ACHN (cell line): ENCODE measurements around the gene TCERG1L.
"Not testable (repeated sequence)": the region's sequence is repeated elsewhere in the genome, so short reads cannot be mapped to it uniquely, and the experiment has no call there.

Experiments
- DNase-seq: peaks from one replicate; pipeline ENCODE4 v3.0.0-alpha.2; 2015
- in situ Hi-C: cut with HindIII; loops from 2 replicates; pipeline ENCODE4 v1.10.0; 2017; ENCODE audit warnings: low sequenced_read_pairs, low pct_ligation_motif_present, low pct_unique_long_range_greater_than_20kb

The TCERG1L gene

DNA sequence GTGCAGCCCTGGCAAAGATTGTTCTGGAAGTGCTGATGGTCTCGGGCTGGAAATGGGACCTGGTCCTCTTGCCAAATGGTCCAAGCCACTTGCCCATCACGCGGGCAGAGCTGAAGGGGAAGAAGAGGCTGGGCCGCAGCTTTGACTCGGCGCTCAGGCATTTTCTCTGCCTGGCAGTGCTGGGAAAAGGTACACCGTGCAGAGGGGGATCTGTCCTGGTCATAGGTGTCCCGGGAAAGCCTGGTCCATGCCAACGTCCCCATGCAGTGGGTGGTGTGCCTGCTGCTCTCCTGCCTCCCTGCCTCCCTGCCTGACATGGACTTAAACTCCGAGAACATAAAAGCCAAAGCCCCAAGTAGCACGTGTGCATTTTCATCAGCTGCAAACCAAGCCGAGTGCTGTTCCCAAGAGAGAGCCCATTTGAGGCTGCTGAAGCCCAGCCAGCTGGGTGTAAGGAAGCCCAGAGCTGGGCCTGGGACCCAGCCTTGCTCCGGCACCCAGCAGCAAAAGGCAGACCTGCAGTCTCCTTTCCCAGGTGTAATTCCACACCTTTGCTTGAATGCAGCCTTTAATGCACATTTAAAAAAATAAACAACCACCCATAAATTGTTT, 72.7 kb downstream of the TCERG1L start:
- in situ Hi-C loops: no loop called here
- DNase-seq: no peak

DNA sequence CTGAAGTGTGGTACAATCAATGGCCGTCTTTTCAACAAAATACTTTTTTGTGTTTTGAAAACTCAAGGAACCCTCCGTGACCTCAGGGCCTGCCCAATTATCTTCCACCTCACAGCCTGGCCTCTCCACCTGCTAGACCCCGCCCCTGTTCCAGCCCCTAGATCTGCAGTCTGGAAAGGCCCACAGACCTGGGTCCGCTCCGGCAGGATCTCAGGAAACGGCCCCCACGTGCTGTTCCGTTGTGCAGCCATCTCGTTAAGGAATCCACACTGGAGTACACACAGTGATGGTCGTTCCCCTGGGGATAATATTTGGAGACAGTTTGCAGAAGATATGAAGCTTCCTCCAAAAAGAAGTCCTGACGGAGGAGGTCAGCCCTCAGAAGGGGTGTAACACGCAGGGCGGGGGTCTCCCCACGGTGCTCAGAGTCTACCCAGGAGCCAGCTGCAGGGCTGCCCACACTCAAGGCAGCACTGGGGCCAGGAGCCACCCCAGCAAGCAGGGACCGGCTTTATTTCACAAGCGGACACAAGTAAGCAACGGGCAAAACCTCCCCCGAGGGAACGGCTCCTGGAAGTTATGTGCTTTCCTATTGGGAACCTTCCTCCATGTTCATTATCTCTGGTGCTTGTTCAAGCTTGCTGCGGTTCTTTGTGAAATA, 73.4 kb downstream of the TCERG1L start:
- in situ Hi-C loops: no loop called here
- no peak for DNase-seq

DNA sequence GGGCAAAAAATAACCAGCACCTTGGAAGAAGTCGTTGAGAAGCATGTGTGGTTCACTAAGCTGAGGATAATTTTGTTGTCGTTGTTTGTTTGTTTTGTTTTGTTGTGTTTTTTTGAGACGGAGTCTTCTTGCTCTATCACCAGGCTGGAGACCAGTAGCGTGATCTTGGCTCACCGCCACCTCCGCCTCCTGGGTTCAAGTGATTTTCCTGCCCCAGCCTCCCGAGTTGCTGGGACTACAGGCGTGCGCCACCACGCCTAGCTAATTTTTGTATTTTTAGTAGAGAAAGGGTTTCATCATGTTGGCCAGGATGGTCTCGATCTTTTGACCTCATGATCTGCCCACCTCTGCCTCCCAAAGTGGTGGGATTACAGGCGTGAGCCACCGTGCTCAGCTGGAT, 76.9 kb downstream of the TCERG1L start:
- DNase-seq, in situ Hi-C loops: not testable (repeated sequence)

DNA sequence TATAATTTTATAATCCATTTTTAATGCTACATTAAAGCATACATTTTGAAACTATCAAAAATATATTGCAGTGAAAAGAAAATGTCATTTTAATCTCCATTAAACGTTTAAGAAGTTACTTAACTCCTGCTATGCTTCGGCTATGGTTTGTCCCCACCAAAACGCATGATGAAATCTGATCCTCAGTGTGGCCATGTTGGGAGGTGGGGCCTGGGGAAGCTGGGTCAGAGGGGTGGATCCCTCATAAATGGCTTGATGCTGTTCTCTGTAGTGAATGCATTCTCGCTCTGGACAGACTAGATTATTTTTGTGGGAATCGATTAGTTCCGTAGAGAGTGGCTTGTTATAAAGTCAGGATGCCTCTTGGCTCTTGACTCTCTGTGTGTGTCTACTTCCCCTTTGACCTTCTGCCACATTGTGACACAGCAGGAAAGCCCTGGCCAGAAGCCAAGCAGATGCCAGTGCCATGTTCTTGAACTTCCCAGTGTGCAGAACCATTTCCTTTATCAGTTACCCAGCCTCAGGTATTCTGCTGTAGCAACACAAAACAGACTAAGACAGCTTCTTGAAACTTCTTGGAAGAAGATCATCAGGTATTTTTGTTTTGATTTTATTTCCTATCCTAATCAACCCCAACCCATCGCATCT, 77.8 kb downstream of the TCERG1L start:
- no peak for DNase-seq
- in situ Hi-C loops: no loop called here

DNA sequence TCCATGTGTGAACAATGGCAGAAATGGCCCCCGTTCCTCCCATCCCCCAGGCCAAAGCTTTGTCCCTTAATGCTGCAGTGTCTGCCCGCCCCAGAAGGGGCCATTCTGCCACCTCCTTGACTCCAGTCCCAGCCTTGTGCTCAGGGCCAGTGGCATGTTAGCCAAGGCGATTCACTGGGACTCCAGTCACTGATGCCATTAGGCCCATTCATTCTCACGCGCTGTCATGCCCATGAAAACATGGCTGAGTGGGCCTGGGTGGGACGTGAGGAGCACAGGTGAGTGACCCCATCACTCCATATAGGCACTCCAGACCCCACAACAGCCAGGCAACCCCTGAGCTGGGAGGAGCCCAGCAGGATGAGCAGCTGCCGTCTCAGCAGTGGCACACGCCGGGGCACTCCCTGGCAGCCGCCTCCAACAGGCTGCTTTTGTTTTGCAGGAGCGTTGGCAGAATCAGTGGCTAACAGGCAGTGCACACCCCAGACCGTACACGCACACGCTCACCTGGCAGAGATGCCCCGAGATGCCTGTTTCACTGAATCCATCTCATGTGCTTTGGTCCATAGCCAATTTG, 79.5 kb downstream of the TCERG1L start:
- no peak for DNase-seq
- in situ Hi-C loops: no loop called here

DNA sequence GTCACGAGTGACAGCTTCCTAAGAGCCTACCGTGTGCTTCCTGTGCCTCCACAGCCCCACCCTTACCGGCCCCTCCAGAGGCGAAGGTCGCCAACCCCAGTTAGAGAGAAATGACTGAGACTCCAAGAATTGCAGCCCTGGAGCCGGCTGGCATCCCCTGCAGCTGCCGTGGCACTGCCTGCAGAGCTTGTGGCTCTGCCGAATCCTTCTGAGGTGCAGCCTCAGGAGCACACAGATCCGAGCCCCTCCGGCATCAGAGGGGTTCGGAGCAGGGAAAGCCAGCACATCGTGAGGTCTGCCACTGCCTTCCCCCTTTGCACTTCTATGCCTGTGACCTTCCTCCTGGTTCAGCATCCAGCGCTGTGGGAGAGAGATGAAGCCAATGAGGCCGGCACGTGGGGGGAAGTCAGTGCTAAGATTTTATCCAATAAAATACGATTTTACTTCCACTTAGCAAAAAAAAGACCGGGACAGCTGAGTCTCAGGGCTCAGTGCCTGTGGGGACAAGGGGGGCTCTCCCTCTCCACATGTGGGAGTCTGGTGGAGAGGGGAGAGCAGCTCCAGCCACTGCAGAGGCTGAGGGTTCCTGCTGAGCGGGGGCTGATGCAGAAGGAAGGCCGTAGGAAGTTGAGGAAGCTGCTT, 80.1 kb downstream of the TCERG1L start:
- in situ Hi-C loops: no loop called here
- no peak for DNase-seq

DNA sequence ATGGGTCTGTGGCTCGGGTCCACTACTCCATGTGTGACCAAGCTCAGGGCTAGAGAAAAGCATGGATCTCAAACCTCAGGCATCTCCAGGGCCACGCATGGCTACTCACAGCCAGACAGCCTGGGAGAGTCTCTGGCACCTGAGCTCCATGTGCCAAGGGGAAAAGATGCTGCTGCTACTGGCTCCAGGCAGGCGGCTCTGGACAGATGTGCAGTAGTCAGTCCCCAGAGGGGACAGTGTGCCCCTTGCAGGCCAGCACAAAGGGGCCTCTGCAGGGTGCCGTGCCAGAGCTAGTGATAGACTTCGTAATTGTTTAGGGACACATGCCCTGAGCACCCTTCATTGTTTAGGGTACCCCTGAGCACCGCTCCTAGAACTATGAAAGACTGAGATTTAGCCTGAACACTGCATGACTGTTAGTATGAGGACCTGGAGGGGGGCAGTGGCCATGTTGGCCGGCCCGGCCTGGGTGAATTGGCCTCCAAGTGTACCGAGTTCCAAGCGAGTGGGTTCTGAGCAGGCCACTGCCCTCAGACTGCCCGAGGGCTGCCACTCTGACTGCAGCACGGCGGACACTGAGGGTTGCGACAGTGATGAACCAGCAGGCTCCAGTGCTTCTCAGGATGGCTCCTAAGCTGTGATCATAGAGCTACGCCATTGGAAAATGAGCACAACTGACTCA, 80.7 kb downstream of the TCERG1L start:
- in situ Hi-C loops: no loop called here

DNA sequence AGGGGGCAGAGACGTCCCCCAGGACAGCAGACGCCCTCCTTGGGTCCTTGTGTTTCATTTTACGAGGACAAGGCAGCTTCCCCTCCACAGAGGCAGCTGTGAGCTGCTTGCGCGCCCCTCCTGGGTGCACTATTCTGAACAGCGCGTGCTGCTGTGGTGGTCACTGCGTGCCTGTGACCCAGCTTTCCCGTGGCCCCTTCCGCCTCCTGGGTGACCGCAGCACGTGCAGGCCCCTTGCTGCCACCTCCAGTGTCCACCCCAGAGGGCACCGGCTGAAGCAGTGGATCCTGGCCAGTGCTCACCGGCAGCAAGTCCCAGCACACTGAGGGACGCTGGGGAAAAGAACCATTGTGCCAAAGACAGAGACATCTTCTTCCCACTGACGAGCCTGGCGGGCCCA, 81.4 kb downstream of the TCERG1L start:
- in situ Hi-C loops: no loop called here
- DNase-seq: no peak

More for the DNA sequence above, 80.7 kb downstream of the TCERG1L start:
- no peak for DNase-seq

DNA sequence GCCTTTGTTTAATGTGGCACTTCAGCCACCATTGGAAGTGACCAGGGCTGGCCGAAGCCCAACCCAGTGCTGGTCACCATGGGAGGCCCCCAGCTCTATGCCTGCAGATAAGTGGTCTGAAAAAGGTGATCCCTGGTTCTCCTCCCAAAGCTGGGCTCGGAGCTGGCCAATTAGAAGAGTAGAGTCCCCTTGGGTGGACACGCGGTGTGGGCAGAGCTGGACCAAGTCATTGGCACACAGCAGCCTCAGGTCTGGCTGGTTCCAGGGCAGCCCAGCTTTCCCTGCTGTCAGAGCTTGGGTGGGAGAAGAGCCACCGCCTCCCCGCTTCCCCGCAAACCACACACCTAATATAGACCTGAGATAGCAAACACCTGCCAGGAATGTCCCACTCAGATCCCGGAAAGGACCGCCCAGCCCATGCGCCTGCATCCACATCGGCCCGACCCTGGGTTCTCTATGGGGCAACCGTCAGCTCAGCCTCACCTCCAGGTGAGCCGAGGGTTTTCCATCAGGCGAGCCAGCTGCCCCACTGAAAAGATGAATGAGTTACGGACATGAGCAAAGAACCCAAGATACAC, 84.3 kb downstream of the TCERG1L start:
- no peak for DNase-seq
- in situ Hi-C loops: no loop called here

DNA sequence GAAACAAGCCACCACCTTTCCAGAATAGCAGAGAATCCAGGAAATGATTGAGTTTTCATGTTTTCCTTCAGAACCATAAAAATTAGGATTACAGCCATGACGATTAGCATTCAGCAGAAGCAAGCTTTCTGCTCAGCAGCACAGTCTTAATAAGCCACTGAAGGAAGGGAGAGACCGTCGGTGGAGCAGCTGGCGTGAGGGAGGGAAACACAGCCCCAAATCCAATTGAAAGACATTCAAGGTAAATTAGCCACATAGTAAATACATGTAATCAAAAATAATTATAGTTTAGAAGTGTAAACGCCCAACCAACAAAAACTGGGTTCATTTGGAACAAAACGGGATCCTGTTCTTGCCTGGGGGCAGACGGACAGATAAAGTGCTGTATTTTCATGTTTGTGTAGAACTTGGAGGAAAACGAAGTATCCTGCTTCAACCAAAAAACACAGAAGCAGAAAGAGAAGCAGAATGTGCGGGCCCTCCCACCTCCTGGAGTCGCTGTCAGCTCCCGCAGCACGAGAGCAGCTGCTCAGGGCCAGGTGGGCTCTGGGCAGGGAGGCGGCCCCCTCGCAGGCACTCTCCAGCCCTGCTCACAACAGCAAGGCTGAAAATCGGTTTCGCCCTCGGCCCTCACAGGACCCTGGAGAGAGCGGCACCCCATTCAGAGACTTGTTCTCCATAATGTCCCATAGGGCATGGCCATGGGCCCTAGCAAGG, 84.9 kb downstream of the TCERG1L start:
- in situ Hi-C loops: no loop called here
- DNase-seq: no peak

DNA sequence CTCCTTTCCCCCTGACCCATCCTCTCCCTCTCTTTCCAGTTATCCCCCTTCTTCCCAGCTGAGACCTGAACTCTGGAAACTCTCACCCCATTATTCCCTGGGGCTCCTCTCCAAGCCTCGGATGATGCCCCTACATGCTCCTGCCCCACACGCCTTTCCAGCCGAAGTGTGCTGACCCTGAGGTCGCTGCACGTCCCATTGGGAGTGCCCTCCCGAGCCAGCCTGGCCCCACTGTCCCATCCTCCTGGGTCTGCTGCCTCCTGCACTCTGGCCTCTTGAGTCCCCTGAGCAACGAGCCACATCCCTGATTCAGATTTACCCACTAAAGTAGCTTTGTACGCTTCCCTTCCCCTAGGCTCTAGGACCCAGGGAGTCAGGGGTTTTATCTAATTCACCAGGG, 87.4 kb downstream of the TCERG1L start:
- DNase-seq: no peak
- in situ Hi-C loops: no loop called here

DNA sequence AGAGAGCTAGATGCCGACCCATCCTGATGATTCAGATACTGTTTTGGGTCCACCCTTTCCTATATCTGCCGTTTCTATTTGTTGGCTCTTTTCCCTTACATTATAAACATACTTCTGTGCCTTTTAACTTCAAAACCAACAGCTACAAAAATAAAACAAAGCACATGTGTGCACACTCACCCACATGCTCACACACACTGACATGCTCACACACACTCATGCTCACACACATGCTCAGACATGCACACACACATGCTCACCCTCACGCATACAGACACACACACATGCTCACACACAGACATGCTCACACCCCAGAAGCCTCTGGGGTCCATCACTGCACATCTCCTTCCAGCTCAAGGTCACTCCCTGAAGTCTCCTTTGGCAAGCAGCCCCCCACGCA, 88.1 kb downstream of the TCERG1L start:
- in situ Hi-C loops: no loop called here

DNA sequence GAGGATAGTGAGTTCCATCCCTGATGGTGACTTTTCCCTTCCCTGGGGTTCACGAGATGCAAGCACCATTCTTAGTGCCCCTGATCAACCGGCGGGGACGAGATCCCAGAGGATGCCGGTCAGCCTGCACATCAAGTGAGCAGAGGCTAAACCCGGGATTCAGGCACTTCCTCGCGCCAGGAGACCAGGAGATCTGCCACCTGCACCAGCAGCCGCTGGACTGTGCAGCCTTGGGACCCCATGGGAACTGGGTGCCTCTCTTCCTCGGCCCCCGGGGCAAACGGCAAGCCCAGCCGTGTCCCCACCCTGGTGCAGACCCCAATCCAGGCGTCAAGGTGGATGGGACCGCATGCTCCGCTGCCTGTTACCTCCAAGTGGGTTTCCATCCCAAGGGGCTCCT, 88.5 kb downstream of the TCERG1L start:
- in situ Hi-C loops: no loop called here
- DNase-seq: no peak

More for the DNA sequence above, 88.1 kb downstream of the TCERG1L start:
- DNase-seq: no peak

DNA sequence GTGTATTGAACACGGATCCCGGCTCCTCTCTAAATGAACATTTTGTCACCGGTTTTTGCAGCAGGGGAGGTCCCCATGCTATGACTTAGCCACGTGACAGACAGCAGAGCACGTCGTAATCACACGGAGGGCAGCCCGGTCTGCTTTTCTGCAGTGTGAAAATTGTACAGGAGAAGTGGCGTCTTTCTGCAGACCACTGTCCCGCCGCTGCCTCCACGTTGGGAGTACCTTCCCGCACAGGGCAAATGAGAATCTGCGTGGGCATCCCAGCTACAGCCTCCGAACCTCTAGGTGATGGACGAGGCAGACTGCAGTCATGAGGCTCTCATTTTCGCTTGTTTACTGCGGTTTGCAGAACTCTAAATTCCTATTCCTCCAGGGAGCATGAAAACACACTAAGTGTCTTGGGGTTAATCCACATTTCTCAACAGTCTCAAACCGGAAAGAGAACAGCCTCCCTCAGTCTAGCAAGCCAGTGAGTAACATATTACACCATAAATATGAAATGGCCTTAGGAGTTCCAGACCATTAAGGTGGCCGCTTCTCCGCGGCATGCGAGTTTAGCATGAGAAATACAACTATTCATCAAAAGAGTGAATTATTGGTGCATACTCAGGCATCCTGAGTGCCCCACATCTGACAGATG, 89.8 kb downstream of the TCERG1L start:
- in situ Hi-C loops: no loop called here
- DNase-seq: no peak

DNA sequence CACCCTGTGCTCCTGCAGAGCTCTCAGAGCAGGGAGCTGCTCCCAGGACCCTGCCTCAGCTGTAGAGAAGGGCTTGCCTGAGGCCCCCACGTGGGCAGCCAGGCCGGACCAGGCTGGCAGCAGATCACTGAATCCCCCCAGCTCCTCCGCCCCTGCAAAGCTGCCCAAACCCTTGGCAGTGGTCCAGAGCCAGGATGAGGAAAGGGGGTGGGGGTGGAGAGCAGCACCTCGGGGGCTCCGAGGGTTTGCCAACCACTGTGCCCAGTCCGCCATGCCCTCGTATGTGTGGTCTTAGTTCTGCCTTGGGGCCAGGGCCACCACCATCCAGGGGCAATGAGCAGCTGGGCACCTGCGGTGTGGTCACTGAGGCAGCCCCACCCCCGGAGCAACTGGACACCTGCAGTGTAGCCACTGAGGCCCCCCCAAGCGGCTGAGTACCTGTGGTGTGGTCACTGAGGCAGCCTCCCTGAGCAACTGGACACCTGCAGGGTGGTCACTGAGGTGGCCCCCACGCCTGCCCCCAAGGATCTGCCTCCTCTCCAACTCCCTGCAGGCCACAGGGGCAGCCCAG, 90.8 kb downstream of the TCERG1L start:
- no peak for DNase-seq
- in situ Hi-C loops: no loop called here

DNA sequence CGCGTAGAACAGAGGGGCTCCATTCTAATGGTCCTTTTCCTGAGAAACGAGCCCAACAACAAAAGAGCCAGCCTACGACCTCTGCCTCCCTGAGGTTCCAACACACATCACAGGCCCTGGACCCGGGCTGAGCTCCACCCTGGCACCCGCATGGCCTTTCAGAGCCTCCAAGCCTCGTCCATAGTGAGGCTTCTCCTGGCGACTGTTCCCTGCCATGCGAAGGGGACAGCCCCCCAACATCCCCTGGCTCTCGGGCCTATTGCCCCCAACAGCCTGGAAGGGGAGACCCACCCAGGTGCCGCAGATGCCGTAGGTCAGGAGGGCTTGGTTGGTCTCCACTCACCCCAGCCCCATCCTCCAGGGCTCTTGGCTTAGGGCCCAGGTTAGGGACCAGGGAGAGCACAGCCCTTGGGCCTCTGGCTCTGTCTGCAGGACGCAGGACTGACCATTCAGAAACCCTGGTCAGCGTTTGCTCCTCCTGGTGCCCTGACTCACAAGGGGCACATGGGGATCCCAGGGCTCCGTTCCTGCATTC, 91.5 kb downstream of the TCERG1L start:
- DNase-seq: no peak
- in situ Hi-C loops: no loop called here

DNA sequence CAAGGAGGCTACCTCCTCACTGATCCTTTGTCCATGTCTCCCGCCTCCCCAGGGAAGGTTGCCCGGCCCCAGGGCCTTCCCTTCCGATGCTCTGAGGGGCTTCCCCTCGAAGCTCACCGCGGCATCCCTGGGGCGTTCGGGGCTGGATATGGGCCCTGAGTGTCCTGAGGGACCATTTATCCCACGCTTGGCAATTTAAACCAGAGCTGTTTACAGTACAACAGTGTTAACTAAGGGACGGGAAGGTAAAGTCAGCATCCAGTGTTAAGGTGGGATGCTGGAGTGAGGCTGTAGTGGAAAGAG, 92.0 kb downstream of the TCERG1L start:
- no peak for DNase-seq
- in situ Hi-C loops: no loop called here
